ENCODE measurements around the gene C10orf53.

DNA sequence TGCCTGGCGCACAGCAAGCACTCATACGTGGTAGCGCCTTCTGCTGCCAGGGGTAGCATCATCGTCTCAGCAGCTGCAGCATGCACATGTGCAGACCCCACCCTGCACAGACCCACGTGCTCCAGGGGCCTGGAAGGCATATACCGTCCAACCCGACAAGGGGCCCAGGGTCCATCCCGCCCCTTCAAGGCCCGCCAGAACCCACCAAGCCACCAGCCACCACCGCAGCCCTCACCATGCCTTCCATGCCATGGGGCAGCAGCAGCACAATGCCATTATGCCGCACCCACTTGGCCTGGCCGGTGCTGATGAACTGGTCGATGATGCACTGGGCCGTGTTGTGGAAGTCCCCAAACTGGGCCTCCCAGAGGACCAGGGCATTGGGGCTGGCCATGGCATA, 60.0 kb downstream of the C10orf53 start:
- TF ChIP-seq, protein P1, sequence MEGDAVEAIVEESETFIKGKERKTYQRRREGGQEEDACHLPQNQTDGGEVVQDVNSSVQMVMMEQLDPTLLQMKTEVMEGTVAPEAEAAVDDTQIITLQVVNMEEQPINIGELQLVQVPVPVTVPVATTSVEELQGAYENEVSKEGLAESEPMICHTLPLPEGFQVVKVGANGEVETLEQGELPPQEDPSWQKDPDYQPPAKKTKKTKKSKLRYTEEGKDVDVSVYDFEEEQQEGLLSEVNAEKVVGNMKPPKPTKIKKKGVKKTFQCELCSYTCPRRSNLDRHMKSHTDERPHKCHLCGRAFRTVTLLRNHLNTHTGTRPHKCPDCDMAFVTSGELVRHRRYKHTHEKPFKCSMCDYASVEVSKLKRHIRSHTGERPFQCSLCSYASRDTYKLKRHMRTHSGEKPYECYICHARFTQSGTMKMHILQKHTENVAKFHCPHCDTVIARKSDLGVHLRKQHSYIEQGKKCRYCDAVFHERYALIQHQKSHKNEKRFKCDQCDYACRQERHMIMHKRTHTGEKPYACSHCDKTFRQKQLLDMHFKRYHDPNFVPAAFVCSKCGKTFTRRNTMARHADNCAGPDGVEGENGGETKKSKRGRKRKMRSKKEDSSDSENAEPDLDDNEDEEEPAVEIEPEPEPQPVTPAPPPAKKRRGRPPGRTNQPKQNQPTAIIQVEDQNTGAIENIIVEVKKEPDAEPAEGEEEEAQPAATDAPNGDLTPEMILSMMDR (IDR thresholded peaks at IDR 0.05; ENCODE audit: low read depth, low read length, poor library complexity, severe bottlenecking), result no peak
- no peak for TF ChIP-seq EZH2phosphoT487 (IDR thresholded peaks at IDR 0.05; ENCODE audit: borderline replicate concordance, low read length)

Measured in DOHH2 (cell line).